Endodermal cell (in vitro differentiated cells): Measurements from ENCODE around the gene RNF4. TPM values are rescaled to one million over a fixed set of nuclear protein-coding genes. Genes with fewer than 3 reads are reported as not detected.

Experiments
- DNase-seq: peaks from one replicate; pipeline ENCODE4 v3.0.0-alpha.2; 2017
- H3K27ac ChIP-seq: 2 replicates; pipeline ENCODE4 v1.5.1; 2013; ENCODE audit warnings: mild to moderate bottlenecking, low read depth, low read length, moderate library complexity
- H3K27me3 ChIP-seq: 2 replicates; pipeline ENCODE4 v1.6.1; 2013; ENCODE audit warnings: mild to moderate bottlenecking, low read length, moderate library complexity; ENCODE audit not compliant: insufficient read depth, control insufficient read depth, poor library complexity, severe bottlenecking
- H3K36me3 ChIP-seq: 2 replicates; pipeline ENCODE4 v1.7.0; 2013; ENCODE audit warnings: mild to moderate bottlenecking, low read length, moderate library complexity; ENCODE audit not compliant: control insufficient read depth, insufficient read depth
- H3K4me1 ChIP-seq: one replicate; pipeline ENCODE4 v1.7.0; 2013; ENCODE audit warnings: low read length; ENCODE audit not compliant: control insufficient read depth, insufficient read depth
- H3K4me3 ChIP-seq: 2 replicates; pipeline ENCODE4 v1.5.1; 2013; ENCODE audit warnings: mild to moderate bottlenecking, low read length, moderate library complexity
- H3K9ac ChIP-seq: 2 replicates; pipeline ENCODE4 v1.6.1; 2013; ENCODE audit warnings: mild to moderate bottlenecking, low read length, moderate library complexity; ENCODE audit not compliant: poor library complexity, severe bottlenecking; ENCODE audit errors: extremely low read depth
- H3K9me3 ChIP-seq: 2 replicates; pipeline ENCODE4 v1.6.1; 2013; ENCODE audit warnings: mild to moderate bottlenecking, low read length, moderate library complexity; ENCODE audit not compliant: control insufficient read depth
- H3K27ac Mint-ChIP-seq: 2 replicates; pipeline ENCODE4 v1.8.0; 2020; ENCODE audit warnings: mixed read lengths
- H3K27me3 Mint-ChIP-seq: 2 replicates; pipeline ENCODE4 v1.8.0; 2021; ENCODE audit warnings: mild to moderate bottlenecking, mixed read lengths; ENCODE audit not compliant: insufficient read depth
- H3K36me3 Mint-ChIP-seq: 2 replicates; pipeline ENCODE4 v1.8.0; 2020; ENCODE audit warnings: low read depth, mixed read lengths
- H3K4me1 Mint-ChIP-seq: 2 replicates; pipeline ENCODE4 v1.8.0; 2020; ENCODE audit warnings: mixed read lengths
- H3K4me3 Mint-ChIP-seq: 2 replicates; pipeline ENCODE4 v1.8.0; 2020; ENCODE audit warnings: mild to moderate bottlenecking, moderate library complexity, mixed read lengths
- H3K9me3 Mint-ChIP-seq: 2 replicates; pipeline ENCODE4 v1.8.0; 2020; ENCODE audit warnings: mild to moderate bottlenecking, mixed read lengths
- CTCF ChIP-seq: fragments of 200-600 bp; sonication (generic); conservative IDR thresholded peaks from 2 replicates; pipeline ENCODE4 v1.5.0; 2021; ENCODE audit warnings: antibody characterized with exemption, mild to moderate bottlenecking
- WGBS, 2 experiments: methylation state at CpG; one replicate each; pipeline versions ENCODE4 v1.1.5 to v1.1.7; 2013; ENCODE audit warnings: missing lambda C conversion rate in 2 of 2, mixed read lengths in 1 of 2; ENCODE audit not compliant: insufficient coverage in 1 of 2, insufficient read length in 1 of 2; 5-methylcytosine and 5-hydroxymethylcytosine counted together
- total RNA-seq, 2 donors: library from RNA; stranded (reverse); fragmentation: NEBNext Ultra II Directional in 1 of 2; extraction: Animal tissue kit (Norgen Biotek cat#: 25700) in 1 of 2; gene quantifications; 2 replicates in 1 of 2; 3 replicates in 1 of 2; pipeline ENCODE4 v1.2.1, GENCODE V29; 2021

The RNF4 gene
- total RNA-seq, 2 donors from 2014 or later = 73.2 to 93.6 TPM

- TF ChIP-seq CTCF = no peak
- H3K36me3 Mint-ChIP-seq = no peaks in the 10 kb centered on the region
- H3K9me3 Mint-ChIP-seq = no peaks in the 10 kb centered on the region
- H3K27me3 ChIP-seq = peaks cover 40% of the 10 kb centered on the region
- peak; percentile 38 for DNase-seq
- peaks cover 4% of the 10 kb centered on the region for H3K4me1 Mint-ChIP-seq
- no peaks in the 10 kb centered on the region for H3K36me3 ChIP-seq
- H3K4me3 ChIP-seq = no peak overlapping the region
- no peaks in the 10 kb centered on the region for H3K9me3 ChIP-seq
- peaks cover 40% of the 10 kb centered on the region for H3K27me3 Mint-ChIP-seq
- no peak overlapping the region for H3K4me3 Mint-ChIP-seq
- no peak overlapping the region for H3K9ac ChIP-seq
- 87 to 91% methylated on average over 4 of the region's 4 CpGs for WGBS, 2 experiments
- no peak overlapping the region for H3K27ac ChIP-seq
- no peak overlapping the region for H3K27ac Mint-ChIP-seq
- H3K4me1 ChIP-seq = peaks cover 5% of the 10 kb centered on the region
These were observed 45.8 kb upstream of the RNF4 start for GRCh38 chr4:2423066-2423465.

GRCh38 chr4:2423695-2424094 is 45.2 kb upstream of the RNF4 start:
- H3K27me3 ChIP-seq = peaks cover 39% of the 10 kb centered on the region
- no peaks in the 10 kb centered on the region for H3K36me3 ChIP-seq
- peak; percentile 51 for DNase-seq
- H3K9me3 Mint-ChIP-seq = no peaks in the 10 kb centered on the region
- H3K4me3 ChIP-seq = no peak overlapping the region
- H3K36me3 Mint-ChIP-seq = no peaks in the 10 kb centered on the region
- TF ChIP-seq CTCF = no peak
- H3K9me3 ChIP-seq = no peaks in the 10 kb centered on the region
- H3K4me1 ChIP-seq = peaks cover 5% of the 10 kb centered on the region
- H3K27me3 Mint-ChIP-seq = peaks cover 39% of the 10 kb centered on the region
- 88 to 95% methylated on average over 6 to 10 of the region's 10 CpGs for WGBS, 2 experiments
- H3K4me3 Mint-ChIP-seq = no peak overlapping the region
- no peak overlapping the region for H3K9ac ChIP-seq
- no peak overlapping the region for H3K27ac Mint-ChIP-seq
- peaks cover 4% of the 10 kb centered on the region for H3K4me1 Mint-ChIP-seq
- H3K27ac ChIP-seq = no peak overlapping the region

- DNase-seq = peak; percentile 35
- H3K4me3 ChIP-seq = no peak overlapping the region
- H3K9ac ChIP-seq = no peak overlapping the region
- Mint-ChIP-seq H3K4me1 (no peaks in the 10 kb centered on the region), H3K27ac (no peak overlapping the region), H3K4me3 (no peak overlapping the region), H3K36me3 (no peaks in the 10 kb centered on the region), H3K9me3 (no peaks in the 10 kb centered on the region), H3K27me3 (peaks cover 33% of the 10 kb centered on the region)
- H3K36me3 ChIP-seq = no peaks in the 10 kb centered on the region
- no peaks in the 10 kb centered on the region for H3K9me3 ChIP-seq
- H3K27me3 ChIP-seq = peaks cover 31% of the 10 kb centered on the region
- H3K27ac ChIP-seq = no peak overlapping the region
- TF ChIP-seq CTCF = no peak
- no peaks in the 10 kb centered on the region for H3K4me1 ChIP-seq
- 89 to 93% methylated on average over 10 of the region's 10 CpGs for WGBS, 2 experiments
These were observed 44.3 kb upstream of the RNF4 start for GRCh38 chr4:2424581-2424980.
